ENCODE measurements around the gene SORCS2.

Gene SORCS2

DNA sequence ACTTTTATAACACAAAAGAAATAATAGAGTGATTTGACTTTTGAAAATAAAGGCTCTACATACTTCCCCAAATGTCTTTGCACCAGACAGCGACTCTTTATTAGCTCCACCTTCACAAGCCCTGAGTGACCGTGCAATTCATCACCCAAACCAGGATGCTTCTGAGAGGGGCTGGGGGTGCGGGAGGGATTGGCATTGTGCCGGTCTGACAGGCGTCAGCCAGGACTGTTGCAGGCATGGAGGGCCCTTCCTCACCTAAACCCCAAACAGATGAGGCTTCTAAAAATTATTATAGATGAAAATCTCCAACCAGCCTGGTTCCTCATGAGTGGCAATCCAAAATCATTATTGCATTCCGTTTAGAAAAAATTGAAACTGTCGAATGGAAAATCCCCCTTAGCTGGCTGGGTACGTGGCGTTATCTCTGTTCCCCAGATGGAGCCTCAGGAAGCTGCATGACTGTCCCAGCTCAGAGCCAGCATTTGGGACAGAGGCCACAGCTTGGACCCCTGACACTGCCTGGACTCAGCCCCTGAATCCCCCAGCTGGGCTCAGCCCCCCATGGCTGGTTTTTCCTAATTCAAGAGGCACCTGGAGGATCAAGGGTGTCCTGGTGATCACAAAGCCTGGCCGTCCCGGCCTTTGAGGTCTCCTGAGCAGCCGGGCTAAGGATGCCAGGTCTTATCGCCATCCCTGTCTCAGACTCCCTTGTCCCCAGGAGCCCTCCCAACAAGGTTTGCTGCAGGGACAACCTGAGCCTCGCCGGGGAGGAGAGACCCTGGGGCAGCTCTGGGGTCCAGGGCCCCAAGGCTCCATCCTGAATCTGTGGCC lies 60.4 kb downstream of the SORCS2 start:
- Histone ChIP-seq H3K27ac (no peak overlapping the region), H3K36me3 (replicated peaks) (no peaks in the 10 kb centered on the region), H3K4me3 (ENCODE audit: low read depth, low read length) (no peak overlapping the region), H3K27me3 (replicated peaks) (no peaks in the 10 kb centered on the region)
- in situ Hi-C loops (cut with HindIII; ENCODE audit: low pct_ligation_motif_present, low sequenced_read_pairs) = no loop called here
- DNase-seq = no peak
- TF ChIP-seq, protein P1, sequence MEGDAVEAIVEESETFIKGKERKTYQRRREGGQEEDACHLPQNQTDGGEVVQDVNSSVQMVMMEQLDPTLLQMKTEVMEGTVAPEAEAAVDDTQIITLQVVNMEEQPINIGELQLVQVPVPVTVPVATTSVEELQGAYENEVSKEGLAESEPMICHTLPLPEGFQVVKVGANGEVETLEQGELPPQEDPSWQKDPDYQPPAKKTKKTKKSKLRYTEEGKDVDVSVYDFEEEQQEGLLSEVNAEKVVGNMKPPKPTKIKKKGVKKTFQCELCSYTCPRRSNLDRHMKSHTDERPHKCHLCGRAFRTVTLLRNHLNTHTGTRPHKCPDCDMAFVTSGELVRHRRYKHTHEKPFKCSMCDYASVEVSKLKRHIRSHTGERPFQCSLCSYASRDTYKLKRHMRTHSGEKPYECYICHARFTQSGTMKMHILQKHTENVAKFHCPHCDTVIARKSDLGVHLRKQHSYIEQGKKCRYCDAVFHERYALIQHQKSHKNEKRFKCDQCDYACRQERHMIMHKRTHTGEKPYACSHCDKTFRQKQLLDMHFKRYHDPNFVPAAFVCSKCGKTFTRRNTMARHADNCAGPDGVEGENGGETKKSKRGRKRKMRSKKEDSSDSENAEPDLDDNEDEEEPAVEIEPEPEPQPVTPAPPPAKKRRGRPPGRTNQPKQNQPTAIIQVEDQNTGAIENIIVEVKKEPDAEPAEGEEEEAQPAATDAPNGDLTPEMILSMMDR (IDR thresholded peaks at IDR 0.05; ENCODE audit: low read depth, low read length, missing control alignments) = no peak

- TF ChIP-seq, protein P1 (IDR thresholded peaks at IDR 0.05; ENCODE audit: low read depth, low read length, missing control alignments) = no peak
Observed at GRCh38 chr4:7253341-7253700, 61.0 kb downstream of the SORCS2 start.

GRCh38 chr4:7253837-7254236 lies 61.5 kb downstream of the SORCS2 start:
- TF ChIP-seq, protein P1 (IDR thresholded peaks at IDR 0.05; ENCODE audit: low read depth, low read length, missing control alignments) = no peak
- in situ Hi-C loops (cut with HindIII; ENCODE audit: low pct_ligation_motif_present, low sequenced_read_pairs) = no loop called here
- no peak for DNase-seq
- no peak overlapping the region for H3K27ac ChIP-seq
- no peaks in the 10 kb centered on the region for H3K27me3 ChIP-seq (replicated peaks)
- H3K4me3 ChIP-seq (ENCODE audit: low read depth, low read length) = no peak overlapping the region
- no peaks in the 10 kb centered on the region for H3K36me3 ChIP-seq (replicated peaks)

More at GRCh38 chr4:7253341-7253700, 61.0 kb downstream of the SORCS2 start:
- Histone ChIP-seq H3K36me3 (replicated peaks) (no peaks in the 10 kb centered on the region), H3K27ac (no peak overlapping the region), H3K4me3 (ENCODE audit: low read depth, low read length) (no peak overlapping the region), H3K27me3 (replicated peaks) (no peaks in the 10 kb centered on the region)
- no peak for DNase-seq
- in situ Hi-C loops (cut with HindIII; ENCODE audit: low pct_ligation_motif_present, low sequenced_read_pairs) = no loop called here

DNA sequence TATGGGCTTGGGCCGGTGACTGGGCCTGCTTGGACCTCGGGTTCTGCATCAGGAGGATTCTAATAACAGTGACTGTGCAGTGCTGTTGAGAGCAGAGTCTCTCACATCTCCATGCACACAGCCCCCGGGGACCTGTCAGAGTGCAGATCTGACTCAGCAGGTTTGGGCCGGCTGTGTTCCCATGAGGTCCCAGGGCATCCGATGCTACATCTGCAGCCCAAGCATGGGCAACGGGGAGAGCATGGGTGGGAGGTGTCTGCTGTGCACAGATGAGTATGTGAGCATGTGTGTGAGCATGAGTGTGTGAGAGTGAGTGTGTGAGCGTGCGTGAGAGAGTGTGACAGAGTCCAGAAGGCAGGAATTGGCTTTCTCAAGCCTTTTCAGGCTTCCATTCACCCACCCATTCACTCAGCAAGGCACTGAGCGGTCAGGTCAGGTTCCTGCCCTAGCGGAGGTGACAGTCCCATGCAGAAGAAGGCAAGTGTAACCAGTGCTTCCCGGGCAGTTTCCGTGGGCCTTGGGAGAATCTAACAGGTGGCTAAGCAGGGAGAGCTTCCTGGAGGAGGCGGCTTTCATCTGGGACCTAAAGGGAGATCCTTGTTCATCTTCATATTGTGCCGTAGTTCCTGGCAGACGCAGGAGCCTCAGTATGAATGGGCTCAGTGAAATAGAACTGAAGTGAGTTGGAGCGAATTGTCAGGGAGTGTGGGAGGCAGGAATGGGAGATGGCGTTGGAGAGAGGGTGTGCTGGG lies 62.6 kb downstream of the SORCS2 start:
- Histone ChIP-seq H3K27me3 (replicated peaks) (no peaks in the 10 kb centered on the region), H3K4me3 (ENCODE audit: low read depth, low read length) (no peak overlapping the region), H3K27ac (no peak overlapping the region), H3K36me3 (replicated peaks) (no peaks in the 10 kb centered on the region)
- DNase-seq = peak; percentile 60
- in situ Hi-C loops (cut with HindIII; ENCODE audit: low pct_ligation_motif_present, low sequenced_read_pairs) = no loop called here
- TF ChIP-seq, protein P1 (IDR thresholded peaks at IDR 0.05; ENCODE audit: low read depth, low read length, missing control alignments) = no peak

DNA sequence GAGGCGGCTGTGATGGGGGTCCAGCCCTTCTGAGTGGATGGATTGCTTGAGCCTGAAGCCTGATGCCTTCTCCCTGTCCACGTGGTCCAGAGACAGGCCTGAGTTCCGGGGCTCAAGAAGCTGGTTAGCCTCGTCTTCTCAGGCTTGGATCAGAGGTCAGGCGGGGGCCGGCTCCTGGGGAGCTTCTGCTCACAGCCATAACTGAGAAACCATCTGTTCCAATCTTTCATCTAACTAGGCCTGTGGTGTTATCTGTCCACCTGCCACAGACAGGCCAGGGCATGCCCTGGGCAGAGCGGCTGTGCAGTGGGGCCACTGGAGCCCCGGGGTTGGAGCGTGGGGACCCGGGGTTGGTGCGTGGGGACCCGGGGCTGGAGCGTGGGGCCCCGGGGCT lies 63.1 kb downstream of the SORCS2 start:
- TF ChIP-seq, protein P1 (IDR thresholded peaks at IDR 0.05; ENCODE audit: low read depth, low read length, missing control alignments) = no peak
- in situ Hi-C loops (cut with HindIII; ENCODE audit: low pct_ligation_motif_present, low sequenced_read_pairs) = no loop called here
- no peak for DNase-seq
- no peak overlapping the region for H3K27ac ChIP-seq
- no peak overlapping the region for H3K4me3 ChIP-seq (ENCODE audit: low read depth, low read length)
- H3K36me3 ChIP-seq (replicated peaks) = no peaks in the 10 kb centered on the region
- no peaks in the 10 kb centered on the region for H3K27me3 ChIP-seq (replicated peaks)

Data from brain microvascular endothelial cell (primary cell).